PFSK-1 (cell line): ENCODE results near the gene CPT1B.
A peak's percentile ranks its signal among the peaks of the same experiment; 100 is the strongest.

Experiments used
- FOXP2 ChIP-seq: optimal IDR thresholded peaks from 2 replicates; pipeline ENCODE3; 2011; ENCODE audit warnings: borderline replicate concordance, control low read depth, inconsistent platforms; ENCODE audit not compliant: insufficient read depth; ENCODE audit errors: extremely low read length, extremely low read depth
- POLR2AphosphoS5 ChIP-seq: IDR thresholded peaks from 2 replicates; pipeline ENCODE4 v1.6.1; 2012; ENCODE audit warnings: low read depth, mild to moderate bottlenecking, control low read depth, low read length, moderate library complexity
- REST ChIP-seq, 2 experiments: IDR thresholded peaks; 2 replicates each; pipeline versions ENCODE4 v1.6.1 to v1.8.0; 2011 to 2012; ENCODE audit warnings: low read depth in 2 of 2, low read length in 2 of 2, control low read depth in 1 of 2, inconsistent platforms in 1 of 2, mild to moderate bottlenecking in 1 of 2, moderate library complexity in 1 of 2; ENCODE audit not compliant: insufficient read depth in 1 of 2
- SIN3A ChIP-seq: IDR thresholded peaks from 2 replicates; pipeline ENCODE4 v1.6.1; 2012; ENCODE audit warnings: mild to moderate bottlenecking, low read length, moderate library complexity, borderline replicate concordance; ENCODE audit not compliant: insufficient read depth
- TAF1 ChIP-seq: IDR thresholded peaks from 2 replicates; pipeline ENCODE4 v1.6.1; 2012; ENCODE audit warnings: low read length, control low read depth, borderline replicate concordance; ENCODE audit not compliant: insufficient read depth

Gene CPT1B

GRCh38 chr22:50581950-50582492, 3.8 kb upstream of the CPT1B start:
- peak; percentile 4 for TF ChIP-seq FOXP2
- no peak for TF ChIP-seq TAF1
- no peak for TF ChIP-seq POLR2AphosphoS5
- no peak for TF ChIP-seq REST (IDR thresholded peaks at IDR 0.05; ENCODE audit: insufficient read depth in 1 of 2, low read depth in 2 of 2, low read length in 2 of 2)
- no peak for TF ChIP-seq SIN3A

GRCh38 chr22:50581031-50581949, 3.1 kb upstream of the CPT1B start:
- TF ChIP-seq TAF1: no peak
- TF ChIP-seq REST (IDR thresholded peaks at IDR 0.05; ENCODE audit: insufficient read depth in 1 of 2, low read depth in 2 of 2, low read length in 2 of 2): no peak
- TF ChIP-seq POLR2AphosphoS5: no peak

- no peak for TF ChIP-seq REST (IDR thresholded peaks at IDR 0.05; ENCODE audit: insufficient read depth in 1 of 2, low read depth in 2 of 2, low read length in 2 of 2)
- TF ChIP-seq TAF1: no peak
- TF ChIP-seq FOXP2: no peak
- TF ChIP-seq POLR2AphosphoS5: no peak
- TF ChIP-seq SIN3A: no peak
Measured at GRCh38 chr22:50579752-50580151, 1.5 kb upstream of the CPT1B start.

GRCh38 chr22:50578776-50579310, 616 bp upstream of the CPT1B start:
- TF ChIP-seq TAF1: no peak
- TF ChIP-seq POLR2AphosphoS5: no peak
- no peak for TF ChIP-seq REST (IDR thresholded peaks at IDR 0.05; ENCODE audit: insufficient read depth in 1 of 2, low read depth in 2 of 2, low read length in 2 of 2)
- no peak for TF ChIP-seq SIN3A
- no peak for TF ChIP-seq FOXP2
